ENCODE measurements around the gene PTPRJ. TPM values are rescaled to one million over a fixed set of nuclear protein-coding genes. Genes with fewer than 3 reads are reported as not detected.
A peak's percentile ranks its signal among the peaks of the same experiment; 100 is the strongest.

PTPRJ gene
- total and polyA plus RNA-seq, 9 of the 15 experiments (the other 6 are each of a cell fraction or from before 2014, with no cell fraction given) = 0.56 to 10.7 (median 4.8) TPM

- ATAC-seq (peak; percentile 74), DNase-seq (ENCODE audit: extremely low read depth in 1 of 4, low spot score in 3 of 4) (peak in 2 of 4 experiments; percentile 29 to 56), FAIRE-seq (peak; percentile 78)
- peak overlapping the region; percentile 44 for H3K4me2 ChIP-seq (ENCODE audit: insufficient read depth, low read length)
- H3K4me3 ChIP-seq = no peak overlapping the region
- CTCF ChIA-PET (ENCODE audit: low intra/inter-chr PET ratio) = no interaction called here
- no peaks in the 10 kb centered on the region for H3K9me3 ChIP-seq (replicated peaks; ENCODE audit: control insufficient read depth, insufficient read depth, low read depth, low read length)
- H4K20me1 ChIP-seq (replicated peaks; ENCODE audit: control insufficient read depth, insufficient read depth, low read length) = no peaks in the 10 kb centered on the region
- 13% methylated on average over 12 of the region's 12 CpGs for WGBS (ENCODE audit: insufficient coverage, low coverage, missing lambda C conversion rate)
- no TSS peak for BruUV-seq (replicated peaks)
- in situ Hi-C loops (cut with MboI) (no loop called here), intact Hi-C loops (cut with micrococcal nuclease) (no loop called here)
- no peaks in the 10 kb centered on the region for H3K27me3 ChIP-seq (ENCODE audit: control insufficient read depth in 2 of 2, insufficient read depth in 2 of 2, low read length in 2 of 2)
- H3K4me1 ChIP-seq (replicated peaks in 1 of 2; ENCODE audit: control insufficient read depth in 2 of 2, insufficient read depth in 2 of 2, low read length in 2 of 2) = peaks cover 32 to 40% of the 10 kb centered on the region in 2 experiments
- no peaks in the 10 kb centered on the region for H3K36me3 ChIP-seq (ENCODE audit: control insufficient read depth, insufficient read depth, low read length)
- H3K79me2 ChIP-seq (ENCODE audit: control insufficient read depth, insufficient read depth, low read length) = no peaks in the 10 kb centered on the region
- H3K9ac ChIP-seq (ENCODE audit: insufficient read depth in 1 of 2, low read depth in 2 of 2, low read length in 2 of 2) = peak overlapping the region; percentile 43 to 79
- H3K9me1 ChIP-seq (ENCODE audit: control insufficient read depth, insufficient read depth, low read length) = no peaks in the 10 kb centered on the region
- peak overlapping the region; percentile 54 for H3K27ac ChIP-seq (ENCODE audit: extremely low read depth, low read depth, low read length)
- POLR2A ChIA-PET = interaction anchor here (1.0 to 1.4 kb wide), 5 partner anchors 10 to 62 kb away, joined by 3 to 6 read pairs (median 5); no protein-coding TSS in a partner anchor
- peak overlapping the region; percentile 35 for H2AFZ ChIP-seq (ENCODE audit: low read depth, low read length)
- TF ChIP-seq ZKSCAN3 (CRISPR knock-in tag; IDR thresholded peaks at IDR 0.05) (no peak), ZNF780A (CRISPR knock-in tag; IDR thresholded peaks at IDR 0.05) (no peak), PML (IDR thresholded peaks at IDR 0.05; ENCODE audit: low read length) (no peak), DACH1 (IDR thresholded peaks at IDR 0.05; ENCODE audit: partially characterized antibody) (no peak), ATF2 (CRISPR knock-in tag; IDR thresholded peaks at IDR 0.05) (no peak), ZNF699 (CRISPR knock-in tag; IDR thresholded peaks at IDR 0.05; ENCODE audit: insufficient replicate concordance) (no peak), HNRNPLL (IDR thresholded peaks at IDR 0.05; ENCODE audit: low read depth, low read length, poor library complexity, severe bottlenecking) (no peak), PPARD (CRISPR knock-in tag; IDR thresholded peaks at IDR 0.05) (no peak), ZBTB2 (IDR thresholded peaks at IDR 0.05) (no peak), U2AF2 (optimal IDR thresholded peaks at IDR 0.05; ENCODE audit: low read depth, low read length) (no peak), CBX1 (IDR thresholded peaks at IDR 0.05; ENCODE audit: low read depth) (no peak), AFF1 (IDR thresholded peaks at IDR 0.05; ENCODE audit: low read depth in 1 of 2, partially characterized antibody in 2 of 2) (no peak), TAL1 (IDR thresholded peaks at IDR 0.05) (peak; percentile 6; the same call in 1 of the 2 replicates), BRF1 (IDR thresholded peaks at IDR 0.05; ENCODE audit: borderline replicate concordance, extremely low read depth, insufficient read length) (no peak), SRF (CRISPR knock-in tag; IDR thresholded peaks at IDR 0.05) (no peak; a peak in 1 of 4 replicates)
Observed at GRCh38 chr11:48055292-48056132, 75.2 kb downstream of the PTPRJ start.

All from K562 (cell line).